SH-SY5Y (cell line): ENCODE results near the gene SHB.

ENCODE experiments used
- GATA2 ChIP-seq: IDR thresholded peaks from 2 replicates; pipeline ENCODE4 v1.6.1; 2011; ENCODE audit warnings: mild to moderate bottlenecking, low read depth, low read length
- GATA3 ChIP-seq: IDR thresholded peaks from 2 replicates; pipeline ENCODE4 v1.6.1; 2011; ENCODE audit warnings: low read depth, mild to moderate bottlenecking, low read length, moderate library complexity

GRCh38 chr9:37916471-37917312, 152.3 kb downstream of the SHB start:
- TF ChIP-seq GATA3, result no peak
- no peak for TF ChIP-seq GATA2
